Lower lobe of right lung (tissue), 2 donors: ENCODE data around the gene PHACTR3. TPM values are rescaled to one million over a fixed set of nuclear protein-coding genes. Genes with fewer than 3 reads are reported as not detected.

Experiments used
- ATAC-seq, 2 donors: fragments of 200-7000 bp; cut with Tn5 transposase; one replicate each; pipeline ENCODE4 v1.9.1; 2020 to 2022; ENCODE audit warnings: mild to moderate bottlenecking in 2 of 2, moderate library complexity in 2 of 2
- DNase-seq: peaks from one replicate; pipeline ENCODE4 v3.0.0-alpha.2; 2020
- H3K27ac ChIP-seq: fragments of 200-600 bp; one replicate; pipeline ENCODE4 v1.8.0; 2022
- H3K27me3 ChIP-seq: fragments of 200-600 bp; one replicate; pipeline ENCODE4 v1.8.0; 2022; ENCODE audit warnings: low read depth
- H3K36me3 ChIP-seq: fragments of 200-600 bp; one replicate; pipeline ENCODE4 v1.8.0; 2022; ENCODE audit warnings: mild to moderate bottlenecking
- H3K4me1 ChIP-seq: fragments of 200-600 bp; one replicate; pipeline ENCODE4 v1.8.0; 2022
- H3K4me3 ChIP-seq: fragments of 200-600 bp; one replicate; pipeline ENCODE4 v1.8.0; 2022; ENCODE audit warnings: mild to moderate bottlenecking
- H3K9me3 ChIP-seq: fragments of 200-600 bp; one replicate; pipeline ENCODE4 v1.8.0; 2022
- intact Hi-C: fragments of 100-400 bp; cut with DNase I; formaldehyde crosslinking; loops from one replicate; pipeline ENCODE4 v1.11.0; 2022
- total RNA-seq: library from RNA; stranded (reverse); fragmentation: NEBNext Ultra II Directional; extraction: Animal tissue kit (Norgen Biotek cat#: 25700); gene quantifications from one replicate; pipeline ENCODE4 v1.2.1, GENCODE V29; 2021
- TF ChIP-seq, protein P1 (sequence below): fragments of 200-600 bp; IDR thresholded peaks from one replicate; pipeline ENCODE4 v1.8.0; 2022; ENCODE audit warnings: antibody characterized with exemption, mild to moderate bottlenecking
- donor health status: DM: no; HTN: yes; CAD: no; lungs with severe emphysema.

PHACTR3 gene
- total RNA-seq, 1 donor from 2014 or later, result 9.0 TPM

DNA sequence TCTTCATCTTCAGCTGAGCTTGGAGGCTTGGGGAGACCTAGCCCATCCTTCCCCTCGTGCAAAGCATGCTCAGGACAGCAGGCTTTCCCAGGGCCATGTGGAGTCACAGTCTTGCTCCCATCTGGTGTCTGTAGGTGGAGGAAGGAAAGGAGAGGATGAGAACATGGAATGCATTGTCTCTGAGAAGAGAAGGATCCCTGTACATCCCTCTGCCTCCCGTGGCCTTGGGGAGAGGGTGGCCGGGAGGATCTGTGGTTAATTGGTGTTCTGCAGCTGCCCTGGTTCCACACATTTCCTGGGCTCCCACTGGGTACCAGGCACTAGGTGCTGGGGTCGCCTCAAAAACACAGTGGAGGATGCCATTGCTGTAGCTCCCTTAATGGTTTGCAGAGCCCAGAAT lies 134.5 kb downstream of the PHACTR3 start:
- intact Hi-C loops, result no loop called here
- ATAC-seq (no peak), DNase-seq (no peak)
- no peak overlapping the region for H3K4me3 ChIP-seq
- H3K9me3 ChIP-seq, result no peaks in the 10 kb centered on the region
- H3K4me1 ChIP-seq, result no peaks in the 10 kb centered on the region
- peaks cover 33% of the 10 kb centered on the region for H3K27me3 ChIP-seq
- H3K36me3 ChIP-seq, result no peaks in the 10 kb centered on the region
- TF ChIP-seq, protein P1, sequence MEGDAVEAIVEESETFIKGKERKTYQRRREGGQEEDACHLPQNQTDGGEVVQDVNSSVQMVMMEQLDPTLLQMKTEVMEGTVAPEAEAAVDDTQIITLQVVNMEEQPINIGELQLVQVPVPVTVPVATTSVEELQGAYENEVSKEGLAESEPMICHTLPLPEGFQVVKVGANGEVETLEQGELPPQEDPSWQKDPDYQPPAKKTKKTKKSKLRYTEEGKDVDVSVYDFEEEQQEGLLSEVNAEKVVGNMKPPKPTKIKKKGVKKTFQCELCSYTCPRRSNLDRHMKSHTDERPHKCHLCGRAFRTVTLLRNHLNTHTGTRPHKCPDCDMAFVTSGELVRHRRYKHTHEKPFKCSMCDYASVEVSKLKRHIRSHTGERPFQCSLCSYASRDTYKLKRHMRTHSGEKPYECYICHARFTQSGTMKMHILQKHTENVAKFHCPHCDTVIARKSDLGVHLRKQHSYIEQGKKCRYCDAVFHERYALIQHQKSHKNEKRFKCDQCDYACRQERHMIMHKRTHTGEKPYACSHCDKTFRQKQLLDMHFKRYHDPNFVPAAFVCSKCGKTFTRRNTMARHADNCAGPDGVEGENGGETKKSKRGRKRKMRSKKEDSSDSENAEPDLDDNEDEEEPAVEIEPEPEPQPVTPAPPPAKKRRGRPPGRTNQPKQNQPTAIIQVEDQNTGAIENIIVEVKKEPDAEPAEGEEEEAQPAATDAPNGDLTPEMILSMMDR, result no peak
- H3K27ac ChIP-seq, result no peak overlapping the region

DNA sequence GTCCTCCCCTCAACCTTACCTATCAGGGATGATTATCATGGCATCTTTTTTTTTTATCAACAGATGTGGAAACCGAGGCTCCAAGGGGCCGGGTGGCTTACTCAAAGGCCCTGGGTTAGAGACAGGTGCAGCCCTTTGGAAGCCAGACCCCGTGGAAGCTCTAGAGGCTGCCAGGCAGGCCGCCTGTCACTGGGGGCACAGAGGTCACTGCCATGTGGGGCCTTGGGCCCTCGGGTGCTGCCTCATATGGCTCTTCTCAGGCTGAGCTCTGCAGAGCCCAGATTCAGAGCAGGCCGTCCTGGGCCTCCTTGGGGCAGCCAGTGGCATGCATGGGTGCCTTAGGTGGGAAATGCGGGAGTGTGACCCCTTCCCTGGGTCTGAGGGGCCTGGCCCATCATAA lies 136.3 kb downstream of the PHACTR3 start:
- no peak overlapping the region for H3K27ac ChIP-seq
- TF ChIP-seq, protein P1, result no peak
- no peaks in the 10 kb centered on the region for H3K9me3 ChIP-seq
- H3K36me3 ChIP-seq, result no peaks in the 10 kb centered on the region
- DNase-seq, result no peak
- intact Hi-C loops, result no loop called here
- no peak overlapping the region for H3K4me3 ChIP-seq
- H3K27me3 ChIP-seq, result peaks cover 26% of the 10 kb centered on the region
- ATAC-seq, result no peak
- no peaks in the 10 kb centered on the region for H3K4me1 ChIP-seq

- no peak overlapping the region for H3K4me3 ChIP-seq
- no peaks in the 10 kb centered on the region for H3K36me3 ChIP-seq
- DNase-seq (no peak), ATAC-seq (no peak)
- no peaks in the 10 kb centered on the region for H3K9me3 ChIP-seq
- H3K27ac ChIP-seq, result no peak overlapping the region
- H3K27me3 ChIP-seq, result peaks cover 25% of the 10 kb centered on the region
- no peaks in the 10 kb centered on the region for H3K4me1 ChIP-seq
- TF ChIP-seq, protein P1, result no peak
- intact Hi-C loops, result no loop called here
Observed at GRCh38 chr20:59741073-59741472, 136.7 kb downstream of the PHACTR3 start.

DNA sequence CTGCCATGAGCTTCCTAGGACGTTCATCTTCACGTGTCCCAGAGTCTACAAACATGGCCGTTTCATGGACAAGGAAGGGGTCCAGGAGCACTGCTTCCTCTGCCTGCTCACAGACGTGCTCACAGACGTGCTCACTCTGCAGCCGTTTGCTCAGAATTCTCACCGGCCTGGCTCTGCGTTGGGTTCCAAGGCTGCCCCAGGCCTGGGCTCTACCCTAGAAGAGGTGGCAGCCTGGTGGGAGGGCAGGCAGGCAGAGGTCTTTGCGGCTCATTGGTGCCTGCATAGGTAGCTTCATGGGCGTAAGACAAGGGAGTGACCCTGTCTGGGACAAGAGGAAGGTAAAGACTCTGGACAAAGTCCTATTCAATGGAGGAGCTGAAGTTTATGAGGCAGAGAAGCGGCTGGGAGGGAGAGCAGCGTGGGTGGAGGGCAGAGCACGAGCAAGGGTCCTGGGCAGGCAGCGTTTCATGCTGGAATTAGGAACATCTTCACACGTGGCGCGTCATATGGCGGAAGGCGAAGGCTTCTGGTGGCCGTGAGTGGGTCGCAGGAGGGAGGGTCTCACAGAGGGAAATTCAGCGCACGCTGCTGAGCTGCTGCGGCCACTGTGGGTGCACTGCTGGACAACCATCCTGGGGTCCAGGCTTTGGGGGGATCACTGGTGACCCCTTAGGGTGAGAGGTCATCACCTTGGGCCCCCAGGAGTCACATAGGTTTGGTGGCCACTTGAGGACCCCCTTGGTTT lies 138.2 kb downstream of the PHACTR3 start:
- no peak overlapping the region for H3K4me3 ChIP-seq
- no peaks in the 10 kb centered on the region for H3K36me3 ChIP-seq
- H3K27ac ChIP-seq, result no peak overlapping the region
- DNase-seq (no peak), ATAC-seq (no peak)
- no peaks in the 10 kb centered on the region for H3K9me3 ChIP-seq
- no peaks in the 10 kb centered on the region for H3K4me1 ChIP-seq
- TF ChIP-seq, protein P1, result no peak
- peaks cover 16% of the 10 kb centered on the region for H3K27me3 ChIP-seq
- intact Hi-C loops, result no loop called here

DNA sequence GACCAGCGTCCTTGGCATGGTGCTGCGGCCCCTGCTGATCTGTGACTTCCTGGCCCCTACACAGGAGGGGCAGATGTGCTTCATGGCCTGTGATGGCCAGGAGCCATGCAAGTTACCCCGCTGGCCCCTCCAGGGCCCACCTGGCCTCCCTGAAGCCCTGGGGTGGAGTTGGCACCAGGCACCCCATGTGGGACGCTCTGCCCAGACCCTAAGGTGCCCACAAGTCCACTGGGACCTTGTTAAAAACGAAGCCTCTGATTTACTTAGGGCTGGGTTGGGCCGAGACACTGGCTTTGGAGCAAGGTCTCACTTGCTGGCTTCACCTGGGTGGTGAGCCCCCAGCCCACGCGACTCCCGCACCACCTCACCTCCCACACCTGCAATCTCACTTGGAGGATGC lies 139.0 kb downstream of the PHACTR3 start:
- no peak for DNase-seq

More for the DNA sequence above, 139.0 kb downstream of the PHACTR3 start:
- Histone ChIP-seq H3K27me3 (peaks cover 16% of the 10 kb centered on the region), H3K27ac (no peak overlapping the region), H3K4me3 (no peak overlapping the region), H3K4me1 (no peaks in the 10 kb centered on the region), H3K9me3 (no peaks in the 10 kb centered on the region), H3K36me3 (no peaks in the 10 kb centered on the region)
- TF ChIP-seq, protein P1, result no peak
- no peak for ATAC-seq
- intact Hi-C loops, result no loop called here
